GM13976 (cell line): ENCODE measurements around the gene KRT38.
"Not testable (repeated sequence)": the region's sequence is repeated elsewhere in the genome, so short reads cannot be mapped to it uniquely, and the experiment has no call there.

ENCODE experiments used
- DNase-seq: peaks from one replicate; pipeline ENCODE4 v3.0.0; 2012; ENCODE audit warnings: low spot score
- in situ Hi-C: fragments of 300-500 bp; cut with MboI; formaldehyde crosslinking; loops from one replicate; pipeline ENCODE4 v1.12.0; 2022; ENCODE audit warnings: low sequenced_read_pairs, mixed read lengths, inconsistent platforms; ENCODE audit not compliant: unreplicated experiment
- TF ChIP-seq, protein P1 (sequence below): IDR thresholded peaks from 2 replicates; pipeline ENCODE4 v1.5.1; 2012; ENCODE audit warnings: borderline replicate concordance, mild to moderate bottlenecking; ENCODE audit not compliant: insufficient read depth; ENCODE audit errors: extremely low read depth, missing control alignments, control extremely low read depth

Gene KRT38

DNA sequence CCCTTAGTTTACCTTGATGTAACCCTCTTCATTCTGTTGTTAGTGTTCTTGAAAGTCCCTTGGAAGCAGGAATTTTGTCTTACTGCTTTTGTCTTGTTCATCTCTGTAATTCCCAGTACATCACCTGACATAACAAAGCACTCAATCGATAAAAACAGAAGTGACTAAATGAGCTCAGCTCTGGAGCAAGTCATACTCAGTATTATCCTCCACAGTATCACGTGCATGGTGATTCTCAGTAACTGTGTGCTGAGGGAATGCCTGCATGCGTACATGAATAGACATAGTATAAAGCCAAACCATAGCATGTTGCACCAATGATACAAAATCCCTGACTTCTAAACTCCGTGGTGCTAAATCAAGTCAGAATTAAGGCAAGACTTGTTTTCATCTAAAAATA lies 7.2 kb downstream of the KRT38 start:
- no peak for DNase-seq
- in situ Hi-C loops = no loop called here

DNA sequence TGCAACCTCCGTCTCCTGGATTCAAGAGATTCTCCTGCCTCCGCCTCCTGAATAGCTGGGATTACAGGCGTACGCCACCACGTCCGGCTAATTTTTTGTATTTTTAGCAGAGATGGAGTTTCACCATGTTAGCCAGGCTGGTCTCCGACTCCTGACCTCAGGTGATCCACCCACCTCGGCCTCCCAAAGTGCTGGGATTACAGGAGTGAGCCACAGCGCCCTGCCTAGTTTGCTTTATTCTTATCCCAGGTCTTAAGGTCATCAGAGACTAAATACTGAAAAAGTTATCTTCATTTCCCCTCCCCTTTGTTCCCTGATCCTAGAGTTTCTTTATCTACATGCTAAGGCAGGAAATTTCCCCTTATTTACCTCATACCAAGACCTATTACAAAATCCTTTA lies 10.4 kb downstream of the KRT38 start:
- DNase-seq, in situ Hi-C loops: not testable (repeated sequence)

More for the DNA sequence above, 7.2 kb downstream of the KRT38 start:
- TF ChIP-seq, protein P1, sequence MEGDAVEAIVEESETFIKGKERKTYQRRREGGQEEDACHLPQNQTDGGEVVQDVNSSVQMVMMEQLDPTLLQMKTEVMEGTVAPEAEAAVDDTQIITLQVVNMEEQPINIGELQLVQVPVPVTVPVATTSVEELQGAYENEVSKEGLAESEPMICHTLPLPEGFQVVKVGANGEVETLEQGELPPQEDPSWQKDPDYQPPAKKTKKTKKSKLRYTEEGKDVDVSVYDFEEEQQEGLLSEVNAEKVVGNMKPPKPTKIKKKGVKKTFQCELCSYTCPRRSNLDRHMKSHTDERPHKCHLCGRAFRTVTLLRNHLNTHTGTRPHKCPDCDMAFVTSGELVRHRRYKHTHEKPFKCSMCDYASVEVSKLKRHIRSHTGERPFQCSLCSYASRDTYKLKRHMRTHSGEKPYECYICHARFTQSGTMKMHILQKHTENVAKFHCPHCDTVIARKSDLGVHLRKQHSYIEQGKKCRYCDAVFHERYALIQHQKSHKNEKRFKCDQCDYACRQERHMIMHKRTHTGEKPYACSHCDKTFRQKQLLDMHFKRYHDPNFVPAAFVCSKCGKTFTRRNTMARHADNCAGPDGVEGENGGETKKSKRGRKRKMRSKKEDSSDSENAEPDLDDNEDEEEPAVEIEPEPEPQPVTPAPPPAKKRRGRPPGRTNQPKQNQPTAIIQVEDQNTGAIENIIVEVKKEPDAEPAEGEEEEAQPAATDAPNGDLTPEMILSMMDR = no peak

DNA sequence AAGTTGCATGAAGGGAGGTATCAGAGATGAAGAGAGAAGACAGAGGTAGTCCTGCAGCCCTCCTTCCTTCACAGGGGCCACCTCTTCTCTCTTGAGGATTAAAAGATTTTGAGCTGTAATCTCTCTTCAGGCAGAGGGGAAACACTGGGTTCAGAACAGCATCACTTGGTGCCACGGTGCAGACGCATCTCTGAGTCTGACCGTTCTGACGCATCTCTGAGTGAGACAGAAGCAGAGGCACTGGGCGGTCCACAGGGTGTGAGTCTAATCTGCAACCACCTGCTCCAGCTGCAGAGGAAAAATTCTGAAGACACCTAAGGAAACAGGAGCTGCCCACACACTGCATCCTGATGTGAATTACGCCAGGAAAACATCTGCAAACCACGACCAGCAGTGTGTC lies 11.1 kb downstream of the KRT38 start:
- TF ChIP-seq, protein P1 = no peak
- DNase-seq = no peak
- in situ Hi-C loops = no loop called here

DNA sequence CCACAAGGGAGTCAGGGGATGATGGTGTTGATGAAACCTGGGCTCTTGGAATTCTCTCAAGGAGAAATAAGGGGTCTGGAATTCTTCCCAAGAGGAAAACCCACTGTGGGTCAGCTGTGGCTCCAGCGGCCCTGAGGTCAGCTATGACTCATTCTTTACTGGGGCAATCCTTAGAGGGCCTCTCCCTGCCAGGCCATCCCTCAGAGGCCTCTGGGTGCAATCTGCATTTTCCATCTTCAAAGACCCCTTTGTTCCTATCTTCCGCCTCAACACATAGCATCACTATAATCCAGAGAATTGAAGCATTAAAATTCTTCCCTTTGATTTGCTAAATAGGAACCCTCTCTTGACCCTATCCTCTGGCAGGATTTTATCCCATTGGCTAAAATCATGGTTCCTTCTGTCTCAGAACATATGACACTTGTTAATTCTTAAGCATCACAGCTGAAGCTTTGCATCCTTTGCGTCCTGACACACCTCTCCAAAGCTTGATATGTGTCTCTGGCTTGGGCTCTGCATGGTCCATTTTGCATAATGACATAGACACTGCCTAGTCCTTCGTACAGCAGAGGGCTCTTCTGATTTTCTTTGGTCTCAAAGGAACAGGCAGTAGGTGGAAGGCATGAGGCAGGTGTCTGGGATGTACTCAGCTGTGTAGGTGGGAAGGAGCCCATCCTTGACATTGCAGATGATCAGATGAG lies 12.0 kb downstream of the KRT38 start:
- no peak for DNase-seq
- in situ Hi-C loops = no loop called here
- TF ChIP-seq, protein P1 = no peak

DNA sequence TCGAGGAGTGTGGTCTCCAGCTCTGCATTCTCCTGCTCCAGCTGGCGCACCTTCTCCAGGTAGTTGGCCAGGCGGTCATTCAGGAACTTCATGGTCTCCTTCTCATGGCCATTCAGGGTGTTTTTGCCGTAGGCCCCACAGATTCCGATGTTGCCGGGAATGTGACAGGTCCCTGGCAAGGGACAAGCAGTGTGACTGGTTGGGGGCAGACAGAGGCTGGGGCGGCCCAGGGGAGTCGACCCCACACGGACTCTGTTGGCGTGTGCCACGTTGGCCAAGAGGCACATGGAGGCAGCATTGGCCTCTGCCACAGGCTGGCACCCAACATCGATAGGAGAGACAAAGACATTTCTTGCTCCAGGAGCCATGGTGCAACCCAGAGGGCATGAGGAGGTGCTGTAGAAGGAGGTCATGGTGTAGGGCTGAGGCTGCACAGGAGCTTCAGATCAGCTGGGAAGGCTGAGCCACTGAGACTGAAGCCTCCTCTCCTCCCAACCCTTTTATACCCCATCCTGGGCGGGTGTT lies 16.6 kb downstream of the KRT38 start, which contains the start of gene KRT37:
Gene KRT37 (minus strand): TSS at position 475 of the 525 bp plus-strand sequence. CDS start 62 bp downstream, at position 413.
- in situ Hi-C loops = no loop called here
- TF ChIP-seq, protein P1 = no peak

DNA sequence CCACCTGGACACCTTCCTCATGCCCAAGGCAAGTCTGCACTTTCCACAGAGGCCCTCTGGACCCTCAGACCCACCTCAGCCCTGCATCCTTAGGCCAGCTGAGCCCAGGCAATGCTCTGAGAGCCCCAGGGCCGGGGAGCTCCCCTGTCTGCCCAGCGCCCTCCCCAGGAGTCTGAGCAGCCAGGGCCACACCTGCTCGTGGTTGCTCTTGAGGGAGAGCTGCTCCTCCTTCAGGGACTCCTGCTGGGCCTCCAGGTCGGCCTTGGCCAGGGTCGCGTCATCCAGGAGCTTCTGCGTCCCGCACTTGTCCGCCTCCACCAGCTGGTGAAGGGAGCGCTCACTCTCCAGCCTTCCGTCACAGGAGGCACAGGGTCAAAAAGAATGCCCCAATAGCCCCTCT lies 18.2 kb downstream of the KRT38 start:
- DNase-seq, in situ Hi-C loops: not testable (repeated sequence)

More for the DNA sequence above, 16.6 kb downstream of the KRT38 start, which contains the start of gene KRT37:
- DNase-seq = no peak

DNA sequence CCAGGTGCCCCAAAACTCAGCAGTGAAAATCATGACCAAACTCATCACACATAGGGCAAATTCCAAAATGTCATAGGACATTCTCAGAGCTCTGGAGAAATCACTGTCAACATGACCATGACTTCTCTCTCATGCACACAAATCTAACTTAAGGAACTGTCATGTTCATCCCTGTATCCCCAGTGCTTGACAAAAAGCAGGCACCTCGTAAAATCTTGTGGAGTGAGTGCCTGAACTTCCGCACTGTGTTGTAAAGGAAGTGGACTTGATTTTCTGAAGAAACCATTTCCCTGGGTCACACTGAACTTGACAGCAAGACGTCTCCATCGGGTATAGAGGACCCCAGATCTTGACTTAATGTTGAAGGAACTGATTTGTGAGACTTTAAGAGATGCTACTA lies 19.2 kb downstream of the KRT38 start:
- in situ Hi-C loops = no loop called here

More for the DNA sequence above, 19.2 kb downstream of the KRT38 start:
- TF ChIP-seq, protein P1 = no peak
- DNase-seq = no peak
